ENCODE data around the gene ADPGK. TPM values are rescaled to one million over a fixed set of nuclear protein-coding genes. Genes with fewer than 3 reads are reported as not detected.
"Not testable (repeated sequence)": the region's sequence is repeated elsewhere in the genome, so short reads cannot be mapped to it uniquely, and the experiment has no call there.

ADPGK gene
- total RNA-seq, 1 donor from 2014 or later: 39.1 TPM

DNA sequence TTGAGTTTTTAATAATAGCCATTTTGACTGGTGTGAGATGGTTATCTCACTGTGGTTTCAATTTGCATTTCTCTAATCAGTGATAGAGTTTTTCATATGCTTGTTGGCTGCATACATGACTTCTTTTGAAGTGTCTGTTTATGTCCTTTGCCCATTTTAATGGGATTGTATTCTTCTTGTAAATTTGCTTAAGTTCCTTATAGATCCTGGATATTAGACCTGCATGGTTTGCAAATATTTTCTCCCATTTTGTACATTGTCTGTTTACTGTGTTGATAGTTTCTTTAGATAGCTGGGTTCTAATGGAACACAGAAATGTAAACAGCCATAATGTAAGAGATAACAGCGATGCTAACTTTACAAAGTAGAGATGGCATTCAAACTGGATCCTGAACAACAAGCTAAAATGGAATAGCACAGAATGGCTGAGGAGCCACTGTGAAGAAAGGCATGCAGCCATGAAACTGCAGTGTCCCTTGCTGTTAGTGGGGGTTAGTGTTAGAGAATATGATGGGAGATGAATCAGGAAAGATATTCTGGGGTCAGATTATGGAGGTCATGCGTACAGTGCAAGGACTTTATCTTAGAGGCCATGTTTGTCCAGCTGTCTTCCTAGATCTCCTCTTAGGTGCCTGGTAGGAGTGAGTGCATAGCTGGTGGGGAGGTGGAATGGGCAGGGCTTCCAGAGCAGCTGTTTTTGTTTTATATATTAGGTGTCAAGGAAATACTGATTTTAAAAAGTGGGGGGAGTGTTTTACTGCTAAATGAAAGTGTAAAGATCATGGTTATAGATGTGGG lies 49.4 kb downstream of the ADPGK start:
- no peaks in the 10 kb centered on the region for H3K4me1 ChIP-seq (ENCODE audit: control insufficient read depth in 3 of 3, insufficient read depth in 3 of 3, low read length in 3 of 3)
- H3K27me3 ChIP-seq (ENCODE audit: control insufficient read depth in 3 of 3, insufficient read depth in 3 of 3, low read length in 3 of 3): no peaks in the 10 kb centered on the region
- H3K27ac ChIP-seq (ENCODE audit: low read depth, low read length): no peak overlapping the region
- H3K36me3 ChIP-seq (ENCODE audit: control insufficient read depth in 3 of 3, insufficient read depth in 3 of 3, low read length in 3 of 3): peaks cover 12 to 53% (median 52%) of the 10 kb centered on the region in 3 donors
- no peak overlapping the region for H3K9ac ChIP-seq (ENCODE audit: low read depth in 1 of 3, low read length in 3 of 3)
- no peak overlapping the region for H3K4me3 ChIP-seq (ENCODE audit: low read length in 3 of 3)
- H3K9me3 ChIP-seq (ENCODE audit: control insufficient read depth in 3 of 3, low read length in 3 of 3): no peaks in the 10 kb centered on the region

DNA sequence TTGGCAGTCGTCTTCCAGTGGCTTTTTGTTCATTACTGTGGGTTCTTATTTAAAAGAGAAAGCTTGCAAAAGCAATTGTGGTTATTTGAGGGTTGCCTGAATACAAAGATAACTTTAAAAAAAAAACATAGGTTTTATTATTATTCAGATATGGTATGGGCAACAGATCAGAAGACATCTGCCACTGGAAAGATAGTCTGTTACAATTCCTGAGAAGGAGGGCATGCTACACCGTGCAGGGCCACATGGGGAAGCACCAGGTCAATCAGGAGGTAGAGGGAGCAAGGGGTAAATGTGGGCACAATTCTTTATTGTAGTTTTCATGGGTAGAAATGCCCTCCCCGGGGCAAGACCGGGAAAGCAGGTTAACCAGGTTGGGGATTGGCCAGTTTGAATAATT lies 51.0 kb downstream of the ADPGK start:
- H3K4me3 ChIP-seq (ENCODE audit: low read length in 3 of 3): no peak overlapping the region
- no peak overlapping the region for H3K9ac ChIP-seq (ENCODE audit: low read depth in 1 of 3, low read length in 3 of 3)
- no peaks in the 10 kb centered on the region for H3K9me3 ChIP-seq (ENCODE audit: control insufficient read depth in 3 of 3, low read length in 3 of 3)
- peaks cover 10 to 47% (median 43%) of the 10 kb centered on the region in 3 donors for H3K36me3 ChIP-seq (ENCODE audit: control insufficient read depth in 3 of 3, insufficient read depth in 3 of 3, low read length in 3 of 3)
- H3K27ac ChIP-seq (ENCODE audit: low read depth, low read length): no peak overlapping the region
- H3K4me1 ChIP-seq (ENCODE audit: control insufficient read depth in 3 of 3, insufficient read depth in 3 of 3, low read length in 3 of 3): no peaks in the 10 kb centered on the region
- no peaks in the 10 kb centered on the region for H3K27me3 ChIP-seq (ENCODE audit: control insufficient read depth in 3 of 3, insufficient read depth in 3 of 3, low read length in 3 of 3)

DNA sequence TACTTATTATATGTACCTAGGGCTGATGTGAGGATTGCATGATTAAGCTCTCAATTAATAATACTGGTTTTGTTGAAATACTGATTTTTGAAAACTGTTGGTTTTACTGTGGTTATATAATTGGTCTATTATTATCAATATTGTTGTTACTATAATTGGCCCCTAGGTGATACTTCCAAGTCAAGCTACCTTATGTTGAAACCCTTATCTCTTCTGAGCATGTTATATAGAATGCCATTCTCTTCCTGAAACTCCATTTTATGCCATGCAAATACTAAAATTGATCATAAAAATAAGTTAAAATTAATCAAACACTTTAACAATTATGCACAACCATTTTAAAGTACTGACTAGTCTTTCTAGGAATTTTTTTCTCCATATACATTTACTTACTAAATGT lies 51.5 kb downstream of the ADPGK start:
- H3K4me3 ChIP-seq (ENCODE audit: low read length in 3 of 3): no peak overlapping the region
- H3K36me3 ChIP-seq (ENCODE audit: control insufficient read depth in 3 of 3, insufficient read depth in 3 of 3, low read length in 3 of 3): peaks cover 8 to 43% (median 42%) of the 10 kb centered on the region in 3 donors
- no peaks in the 10 kb centered on the region for H3K9me3 ChIP-seq (ENCODE audit: control insufficient read depth in 3 of 3, low read length in 3 of 3)
- H3K27me3 ChIP-seq (ENCODE audit: control insufficient read depth in 3 of 3, insufficient read depth in 3 of 3, low read length in 3 of 3): no peaks in the 10 kb centered on the region
- no peaks in the 10 kb centered on the region for H3K4me1 ChIP-seq (ENCODE audit: control insufficient read depth in 3 of 3, insufficient read depth in 3 of 3, low read length in 3 of 3)
- no peak overlapping the region for H3K9ac ChIP-seq (ENCODE audit: low read depth in 1 of 3, low read length in 3 of 3)
- no peak overlapping the region for H3K27ac ChIP-seq (ENCODE audit: low read depth, low read length)

DNA sequence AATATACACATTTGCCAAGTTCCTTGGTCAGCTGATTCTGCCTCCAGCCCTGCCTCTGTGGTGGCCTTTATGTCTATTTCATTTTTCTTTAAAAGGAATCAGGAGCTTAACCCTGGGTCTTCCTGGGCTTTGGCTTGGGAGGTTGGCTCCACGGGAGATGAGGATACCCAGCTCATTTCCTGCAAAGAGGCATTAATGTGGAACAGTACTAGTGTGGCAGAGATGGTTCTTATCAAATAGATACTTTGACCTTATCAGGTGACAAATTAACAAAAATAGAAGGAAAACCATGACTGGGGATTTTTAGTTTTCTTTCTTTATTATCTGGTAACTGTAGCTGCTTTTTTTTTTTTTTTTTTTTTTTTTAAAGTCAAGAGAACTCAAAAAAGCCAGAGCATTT lies 54.7 kb downstream of the ADPGK start:
- no peak overlapping the region for H3K4me3 ChIP-seq (ENCODE audit: low read length in 3 of 3)
- H3K9ac ChIP-seq (ENCODE audit: low read depth in 1 of 3, low read length in 3 of 3): no peak overlapping the region
- H3K36me3 ChIP-seq (ENCODE audit: control insufficient read depth in 3 of 3, insufficient read depth in 3 of 3, low read length in 3 of 3): peaks cover 6 to 33% (median 21%) of the 10 kb centered on the region in 3 donors
- H3K9me3 ChIP-seq (ENCODE audit: control insufficient read depth in 3 of 3, low read length in 3 of 3): no peaks in the 10 kb centered on the region
- no peaks in the 10 kb centered on the region for H3K4me1 ChIP-seq (ENCODE audit: control insufficient read depth in 3 of 3, insufficient read depth in 3 of 3, low read length in 3 of 3)
- no peaks in the 10 kb centered on the region for H3K27me3 ChIP-seq (ENCODE audit: control insufficient read depth in 3 of 3, insufficient read depth in 3 of 3, low read length in 3 of 3)
- no peak overlapping the region for H3K27ac ChIP-seq (ENCODE audit: low read depth, low read length)

DNA sequence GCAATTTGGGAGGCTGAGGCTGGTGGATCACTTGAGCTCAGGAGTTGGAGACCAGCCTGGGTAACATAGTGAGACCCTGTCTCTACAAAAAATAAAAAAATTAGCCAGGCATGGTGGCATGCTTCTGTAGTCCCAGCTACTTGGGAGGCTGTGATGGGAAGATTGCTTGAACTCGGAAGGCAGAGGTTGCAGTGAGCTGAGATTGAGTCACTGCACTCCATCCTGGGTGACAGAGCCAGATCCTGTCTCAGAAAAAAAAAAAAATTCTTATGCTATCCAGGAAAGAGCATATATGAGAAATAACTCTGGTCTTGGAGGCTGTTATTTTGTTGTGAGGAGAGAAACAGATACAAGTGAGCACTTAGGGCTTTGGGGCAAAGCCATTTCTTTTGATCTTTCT lies 55.3 kb downstream of the ADPGK start:
- H3K36me3 ChIP-seq (ENCODE audit: control insufficient read depth in 3 of 3, insufficient read depth in 3 of 3, low read length in 3 of 3): peaks cover 6 to 28% (median 17%) of the 10 kb centered on the region in 3 donors
- H3K9ac ChIP-seq (ENCODE audit: low read depth in 1 of 3, low read length in 3 of 3): not testable (repeated sequence)

DNA sequence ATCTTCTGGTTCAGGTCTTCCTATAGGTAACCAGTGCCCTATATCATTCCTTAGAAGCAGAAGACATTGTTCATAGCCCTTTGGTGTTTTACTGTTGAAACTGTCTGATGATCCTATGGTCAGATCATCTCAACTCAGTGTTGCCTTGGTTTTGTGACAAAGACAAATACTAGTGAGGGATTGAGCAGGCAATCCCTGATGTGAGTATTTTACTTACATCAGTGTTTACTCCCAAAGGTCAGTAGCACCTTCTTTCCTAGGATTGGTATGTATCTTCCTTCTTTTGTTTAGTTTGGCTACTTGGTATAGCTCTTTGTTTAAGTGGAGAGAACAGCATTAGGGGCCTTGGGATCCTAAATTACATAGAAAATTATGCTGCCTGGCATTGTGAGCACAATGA lies 56.4 kb downstream of the ADPGK start:
- Histone ChIP-seq H3K36me3 (ENCODE audit: control insufficient read depth in 3 of 3, insufficient read depth in 3 of 3, low read length in 3 of 3) (peaks cover 6 to 26% (median 13%) of the 10 kb centered on the region in 3 donors), H3K27ac (ENCODE audit: low read depth, low read length) (no peak overlapping the region), H3K4me3 (ENCODE audit: low read length in 3 of 3) (no peak overlapping the region), H3K9ac (ENCODE audit: low read depth in 1 of 3, low read length in 3 of 3) (no peak overlapping the region), H3K27me3 (ENCODE audit: control insufficient read depth in 3 of 3, insufficient read depth in 3 of 3, low read length in 3 of 3) (no peaks in the 10 kb centered on the region), H3K4me1 (ENCODE audit: control insufficient read depth in 3 of 3, insufficient read depth in 3 of 3, low read length in 3 of 3) (peaks cover 0 to 1% (median 0%) of the 10 kb centered on the region in 3 donors), H3K9me3 (ENCODE audit: control insufficient read depth in 3 of 3, low read length in 3 of 3) (no peaks in the 10 kb centered on the region)

More for the DNA sequence above, 55.3 kb downstream of the ADPGK start:
- H3K9me3 ChIP-seq (ENCODE audit: control insufficient read depth in 3 of 3, low read length in 3 of 3); H3K27me3 ChIP-seq (ENCODE audit: control insufficient read depth in 3 of 3, insufficient read depth in 3 of 3, low read length in 3 of 3); H3K27ac ChIP-seq (ENCODE audit: low read depth, low read length); H3K4me1 ChIP-seq (ENCODE audit: control insufficient read depth in 3 of 3, insufficient read depth in 3 of 3, low read length in 3 of 3); H3K4me3 ChIP-seq (ENCODE audit: low read length in 3 of 3): not testable (repeated sequence)

DNA sequence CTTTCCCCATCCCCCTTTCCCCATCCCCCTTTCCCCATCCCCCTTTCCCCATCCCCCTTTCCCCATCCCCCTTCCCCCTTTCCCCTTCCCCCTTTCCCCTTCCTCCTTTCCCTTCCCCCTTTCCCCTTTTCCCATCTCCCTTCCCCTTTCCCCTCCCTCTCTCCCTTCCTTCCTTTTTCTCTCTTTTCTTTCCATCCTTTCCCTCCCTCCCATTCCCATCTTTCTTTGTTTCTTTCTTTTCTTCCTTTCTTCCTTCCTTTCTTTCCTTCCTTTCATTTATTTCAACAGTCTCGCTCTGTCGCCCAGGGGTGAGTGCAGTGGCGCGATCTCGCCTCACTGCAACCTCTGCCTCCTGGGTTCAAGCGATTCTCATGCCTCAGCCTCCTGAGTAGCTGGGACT lies 57.7 kb downstream of the ADPGK start:
- H3K4me1 ChIP-seq (ENCODE audit: control insufficient read depth in 3 of 3, insufficient read depth in 3 of 3, low read length in 3 of 3); H3K9me3 ChIP-seq (ENCODE audit: control insufficient read depth in 3 of 3, low read length in 3 of 3): not testable (repeated sequence)
- H3K36me3 ChIP-seq (ENCODE audit: control insufficient read depth in 3 of 3, insufficient read depth in 3 of 3, low read length in 3 of 3): peaks cover 4 to 15% (median 5%) of the 10 kb centered on the region in 3 donors

DNA sequence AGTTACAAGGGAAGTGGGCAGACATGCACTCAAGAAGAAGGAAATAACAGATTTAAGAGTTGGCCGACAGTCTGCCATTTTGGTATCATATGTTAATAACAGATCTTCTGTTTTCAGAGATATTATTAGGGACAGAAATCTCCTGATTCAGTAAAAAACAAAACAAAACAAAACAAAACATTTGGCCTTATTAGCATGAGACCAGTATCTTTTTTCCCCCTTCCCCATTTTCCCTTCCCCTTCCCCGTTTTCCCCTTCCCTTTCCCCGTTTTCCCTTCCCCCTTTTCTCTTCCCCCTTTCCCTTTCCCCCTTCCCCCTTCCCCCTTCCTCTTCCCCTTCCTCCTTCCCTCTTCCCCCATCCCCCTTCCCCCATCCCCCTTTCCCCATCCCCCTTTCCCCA lies 58.1 kb downstream of the ADPGK start:
- Histone ChIP-seq H3K9ac (ENCODE audit: low read depth in 1 of 3, low read length in 3 of 3) (no peak overlapping the region), H3K27me3 (ENCODE audit: control insufficient read depth in 3 of 3, insufficient read depth in 3 of 3, low read length in 3 of 3) (no peaks in the 10 kb centered on the region), H3K36me3 (ENCODE audit: control insufficient read depth in 3 of 3, insufficient read depth in 3 of 3, low read length in 3 of 3) (peaks cover 4 to 15% (median 5%) of the 10 kb centered on the region in 3 donors), H3K27ac (ENCODE audit: low read depth, low read length) (no peak overlapping the region), H3K9me3 (ENCODE audit: control insufficient read depth in 3 of 3, low read length in 3 of 3) (no peaks in the 10 kb centered on the region), H3K4me3 (ENCODE audit: low read length in 3 of 3) (no peak overlapping the region), H3K4me1 (ENCODE audit: control insufficient read depth in 3 of 3, insufficient read depth in 3 of 3, low read length in 3 of 3) (peaks cover 0 to 2% (median 0%) of the 10 kb centered on the region in 3 donors)

More for the DNA sequence above, 57.7 kb downstream of the ADPGK start:
- H3K4me3 ChIP-seq (ENCODE audit: low read length in 3 of 3); H3K27me3 ChIP-seq (ENCODE audit: control insufficient read depth in 3 of 3, insufficient read depth in 3 of 3, low read length in 3 of 3); H3K27ac ChIP-seq (ENCODE audit: low read depth, low read length); H3K9ac ChIP-seq (ENCODE audit: low read depth in 1 of 3, low read length in 3 of 3): not testable (repeated sequence)

DNA sequence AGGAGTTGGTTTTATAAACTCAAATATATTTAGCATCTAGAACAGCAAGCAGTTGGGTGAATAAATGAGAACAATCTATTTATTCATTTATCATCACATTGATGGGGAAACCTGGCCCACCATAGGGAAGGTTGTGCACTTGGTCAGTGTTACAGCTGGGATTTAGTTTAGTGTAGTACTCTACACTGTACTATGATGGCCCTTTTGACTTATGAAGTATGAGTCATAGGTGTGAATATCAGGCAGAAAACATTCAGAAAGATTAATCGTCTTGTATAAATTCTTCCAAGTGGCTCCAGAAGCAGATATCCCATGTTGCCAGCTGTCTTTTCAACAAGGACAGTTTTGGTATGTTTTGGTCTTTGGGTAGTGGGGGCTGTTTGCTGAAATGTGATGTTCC lies 59.5 kb downstream of the ADPGK start:
- Histone ChIP-seq H3K9me3 (ENCODE audit: control insufficient read depth in 3 of 3, low read length in 3 of 3) (no peaks in the 10 kb centered on the region), H3K4me1 (ENCODE audit: control insufficient read depth in 3 of 3, insufficient read depth in 3 of 3, low read length in 3 of 3) (peaks cover 0 to 2% (median 0%) of the 10 kb centered on the region in 3 donors), H3K27ac (ENCODE audit: low read depth, low read length) (no peak overlapping the region), H3K4me3 (ENCODE audit: low read length in 3 of 3) (no peak overlapping the region), H3K27me3 (ENCODE audit: control insufficient read depth in 3 of 3, insufficient read depth in 3 of 3, low read length in 3 of 3) (no peaks in the 10 kb centered on the region), H3K9ac (ENCODE audit: low read depth in 1 of 3, low read length in 3 of 3) (no peak overlapping the region), H3K36me3 (ENCODE audit: control insufficient read depth in 3 of 3, insufficient read depth in 3 of 3, low read length in 3 of 3) (peaks cover 4 to 15% (median 5%) of the 10 kb centered on the region in 3 donors)

DNA sequence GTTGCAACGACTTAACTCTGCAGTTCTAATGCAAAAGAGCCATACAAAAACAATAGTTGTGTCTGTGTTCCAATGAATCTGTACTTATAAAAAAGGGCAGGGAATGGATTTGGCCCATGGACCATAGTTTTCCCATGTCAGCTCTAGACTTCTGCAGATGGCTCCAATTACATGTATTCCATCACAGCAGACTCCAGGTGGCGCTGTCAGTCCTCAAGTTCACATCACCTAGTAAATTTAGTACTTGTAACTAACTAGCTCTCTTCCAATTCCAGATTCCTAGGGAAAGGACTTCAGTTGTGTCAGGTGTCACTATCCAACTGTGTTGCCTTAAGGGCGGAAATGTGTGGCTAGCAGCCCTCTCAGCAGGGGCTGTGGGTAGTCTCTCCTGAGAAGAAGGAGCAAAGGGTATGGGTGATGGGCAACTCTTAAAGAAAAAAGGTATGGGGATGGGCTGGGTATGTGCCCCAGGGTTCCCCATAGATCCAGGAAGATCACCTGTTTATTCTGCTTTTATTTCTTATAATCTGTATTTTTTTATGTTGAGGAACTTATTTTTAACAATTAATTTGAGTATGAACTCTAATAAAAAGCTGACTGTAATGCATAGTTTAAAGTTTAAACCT lies 61.4 kb downstream of the ADPGK start:
- peaks cover 0 to 8% (median 5%) of the 10 kb centered on the region in 3 donors for H3K36me3 ChIP-seq (ENCODE audit: control insufficient read depth in 3 of 3, insufficient read depth in 3 of 3, low read length in 3 of 3)
- no peaks in the 10 kb centered on the region for H3K9me3 ChIP-seq (ENCODE audit: control insufficient read depth in 3 of 3, low read length in 3 of 3)
- H3K27ac ChIP-seq (ENCODE audit: low read depth, low read length): no peak overlapping the region
- H3K4me3 ChIP-seq (ENCODE audit: low read length in 3 of 3): no peak overlapping the region
- no peak overlapping the region for H3K9ac ChIP-seq (ENCODE audit: low read depth in 1 of 3, low read length in 3 of 3)
- peaks cover 0 to 2% (median 0%) of the 10 kb centered on the region in 3 donors for H3K4me1 ChIP-seq (ENCODE audit: control insufficient read depth in 3 of 3, insufficient read depth in 3 of 3, low read length in 3 of 3)
- no peaks in the 10 kb centered on the region for H3K27me3 ChIP-seq (ENCODE audit: control insufficient read depth in 3 of 3, insufficient read depth in 3 of 3, low read length in 3 of 3)

Data from skeletal muscle tissue (tissue), 4 donors.